PC-9 (cell line): ENCODE measurements around the gene CCR4.

ENCODE experiments used
- CTCF ChIP-seq: fragments of 200-600 bp; sonication (generic); conservative IDR thresholded peaks from 2 replicates; pipeline ENCODE4 v1.6.1; 2017; ENCODE audit warnings: mixed run types, antibody characterized with exemption, mild to moderate bottlenecking, moderate library complexity
- EZH2 ChIP-seq: fragments of 200-600 bp; sonication (generic); IDR thresholded peaks from 2 replicates; pipeline ENCODE4 v1.8.0; 2017; ENCODE audit warnings: antibody characterized with exemption, low read depth

GRCh38 chr3:33004961-33005360 is 53.5 kb downstream of the CCR4 start:
- TF ChIP-seq CTCF (no peak), EZH2 (no peak)
